ENCODE data around the gene HOXA7.
A peak's percentile ranks its signal among the peaks of the same experiment; 100 is the strongest.

HOXA7 gene

GRCh38 chr7:27138472-27138871 is 18.0 kb downstream of the HOXA7 start:
- no peak for TF ChIP-seq POLR2A (IDR thresholded peaks at IDR 0.05; ENCODE audit: extremely low read depth, insufficient read length)
- TF ChIP-seq MAX (IDR thresholded peaks at IDR 0.05; ENCODE audit: low read depth, low read length) = no peak
- TF ChIP-seq, protein P1, sequence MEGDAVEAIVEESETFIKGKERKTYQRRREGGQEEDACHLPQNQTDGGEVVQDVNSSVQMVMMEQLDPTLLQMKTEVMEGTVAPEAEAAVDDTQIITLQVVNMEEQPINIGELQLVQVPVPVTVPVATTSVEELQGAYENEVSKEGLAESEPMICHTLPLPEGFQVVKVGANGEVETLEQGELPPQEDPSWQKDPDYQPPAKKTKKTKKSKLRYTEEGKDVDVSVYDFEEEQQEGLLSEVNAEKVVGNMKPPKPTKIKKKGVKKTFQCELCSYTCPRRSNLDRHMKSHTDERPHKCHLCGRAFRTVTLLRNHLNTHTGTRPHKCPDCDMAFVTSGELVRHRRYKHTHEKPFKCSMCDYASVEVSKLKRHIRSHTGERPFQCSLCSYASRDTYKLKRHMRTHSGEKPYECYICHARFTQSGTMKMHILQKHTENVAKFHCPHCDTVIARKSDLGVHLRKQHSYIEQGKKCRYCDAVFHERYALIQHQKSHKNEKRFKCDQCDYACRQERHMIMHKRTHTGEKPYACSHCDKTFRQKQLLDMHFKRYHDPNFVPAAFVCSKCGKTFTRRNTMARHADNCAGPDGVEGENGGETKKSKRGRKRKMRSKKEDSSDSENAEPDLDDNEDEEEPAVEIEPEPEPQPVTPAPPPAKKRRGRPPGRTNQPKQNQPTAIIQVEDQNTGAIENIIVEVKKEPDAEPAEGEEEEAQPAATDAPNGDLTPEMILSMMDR (IDR thresholded peaks at IDR 0.05; ENCODE audit: low read depth, low read length) = no peak
- no peak for TF ChIP-seq MYC (IDR thresholded peaks at IDR 0.05; ENCODE audit: low read depth, low read length)
- DNase-seq (ENCODE audit: low read depth) = no peak
- no peak overlapping the region for H3K4me3 ChIP-seq (ENCODE audit: low read depth, low read length)

DNA sequence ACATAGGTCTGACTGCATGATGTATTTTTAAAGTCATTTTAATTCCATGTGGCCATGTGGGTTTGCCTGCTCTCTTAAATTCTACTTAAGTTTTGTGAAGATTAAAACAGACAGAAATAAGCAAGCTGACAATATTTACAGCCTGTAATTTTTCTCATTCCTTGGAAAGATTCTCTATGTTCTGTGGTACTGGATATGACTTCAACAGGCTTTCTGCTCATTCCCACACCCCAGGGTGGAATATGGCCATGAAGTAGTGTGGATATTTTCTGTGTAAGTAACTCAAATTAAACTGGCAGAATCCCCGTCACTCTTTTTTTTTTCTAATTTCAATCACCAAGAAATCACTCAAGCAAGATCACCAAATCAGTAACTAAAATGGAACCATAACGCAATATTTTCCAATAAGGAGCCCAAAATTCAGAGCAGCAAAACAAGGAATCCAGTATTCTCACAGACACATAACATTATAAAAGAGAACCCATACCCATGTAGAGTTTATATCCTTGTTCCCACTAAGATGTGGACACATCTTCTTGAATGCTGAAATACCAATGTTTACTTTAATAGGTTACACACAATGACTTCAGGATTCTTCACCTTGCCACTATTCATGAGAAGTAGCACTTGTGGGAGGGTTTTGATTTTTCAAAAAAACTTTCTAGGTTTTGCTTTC is 18.7 kb downstream of the HOXA7 start:
- no peak for DNase-seq (ENCODE audit: low read depth)
- peak overlapping the region; percentile 8 for H3K4me3 ChIP-seq (ENCODE audit: low read depth, low read length)
- no peak for TF ChIP-seq MYC (IDR thresholded peaks at IDR 0.05; ENCODE audit: low read depth, low read length)
- no peak for TF ChIP-seq POLR2A (IDR thresholded peaks at IDR 0.05; ENCODE audit: extremely low read depth, insufficient read length)
- TF ChIP-seq, protein P1 (IDR thresholded peaks at IDR 0.05; ENCODE audit: low read depth, low read length) = no peak
- no peak for TF ChIP-seq MAX (IDR thresholded peaks at IDR 0.05; ENCODE audit: low read depth, low read length)

DNA sequence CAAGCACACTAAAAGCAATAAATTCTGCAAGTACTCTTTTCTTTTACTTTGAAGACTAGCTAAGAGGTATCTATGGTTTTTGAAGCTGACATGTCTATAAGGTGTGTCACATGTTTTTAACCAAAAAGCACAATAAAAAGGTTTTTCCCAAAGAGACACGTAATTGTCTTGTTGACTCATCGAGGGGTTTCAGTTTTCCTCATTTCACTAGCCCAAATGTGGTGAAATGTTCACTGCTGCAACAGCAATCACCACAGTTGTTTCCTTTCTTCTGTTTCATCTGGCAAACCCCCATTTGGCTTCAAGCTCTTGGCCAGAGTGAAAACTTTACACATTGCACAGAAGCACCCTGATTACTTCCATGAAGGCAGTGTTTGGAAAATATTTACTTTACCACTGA is 22.1 kb downstream of the HOXA7 start:
- DNase-seq (ENCODE audit: low read depth) = peak; percentile 81
- TF ChIP-seq POLR2A (IDR thresholded peaks at IDR 0.05; ENCODE audit: extremely low read depth, insufficient read length) (no peak), MYC (IDR thresholded peaks at IDR 0.05; ENCODE audit: low read depth, low read length) (peak; percentile 44), MAX (IDR thresholded peaks at IDR 0.05; ENCODE audit: low read depth, low read length) (peak; percentile 61)
- TF ChIP-seq, protein P1 (IDR thresholded peaks at IDR 0.05; ENCODE audit: low read depth, low read length) = no peak
- no peak overlapping the region for H3K4me3 ChIP-seq (ENCODE audit: low read depth, low read length)

- H3K4me3 ChIP-seq (ENCODE audit: low read depth, low read length) = no peak overlapping the region
- DNase-seq (ENCODE audit: low read depth) = no peak
- TF ChIP-seq POLR2A (IDR thresholded peaks at IDR 0.05; ENCODE audit: extremely low read depth, insufficient read length) (no peak), MYC (IDR thresholded peaks at IDR 0.05; ENCODE audit: low read depth, low read length) (no peak), MAX (IDR thresholded peaks at IDR 0.05; ENCODE audit: low read depth, low read length) (no peak)
- TF ChIP-seq, protein P1 (IDR thresholded peaks at IDR 0.05; ENCODE audit: low read depth, low read length) = no peak
Observed at GRCh38 chr7:27133409-27134231, 22.9 kb downstream of the HOXA7 start.

- no peak overlapping the region for H3K4me3 ChIP-seq (ENCODE audit: low read depth, low read length)
- no peak for TF ChIP-seq POLR2A (IDR thresholded peaks at IDR 0.05; ENCODE audit: extremely low read depth, insufficient read length)
- no peak for TF ChIP-seq MAX (IDR thresholded peaks at IDR 0.05; ENCODE audit: low read depth, low read length)
- TF ChIP-seq MYC (IDR thresholded peaks at IDR 0.05; ENCODE audit: low read depth, low read length) = no peak
- no peak for DNase-seq (ENCODE audit: low read depth)
Observed at GRCh38 chr7:27132978-27133377, 23.5 kb downstream of the HOXA7 start.

DNA sequence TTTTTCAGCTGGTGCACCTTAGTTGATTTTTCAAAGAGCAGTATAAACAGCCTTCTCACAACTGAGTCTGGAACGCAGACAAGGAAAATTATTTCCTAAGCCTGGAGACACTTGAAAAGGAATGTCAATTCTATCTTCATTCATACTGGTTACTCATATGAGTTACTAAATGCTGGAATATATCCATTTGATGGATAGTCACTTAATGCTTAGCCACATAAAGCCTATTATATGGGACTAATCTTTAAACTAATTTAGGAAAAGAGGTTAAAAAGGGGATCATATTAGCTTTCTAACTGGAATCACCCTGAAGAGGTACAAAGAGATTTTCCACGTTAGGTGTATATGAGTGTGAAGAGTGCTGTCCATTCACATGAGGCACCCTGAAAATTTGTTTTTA is 24.3 kb downstream of the HOXA7 start:
- no peak for DNase-seq (ENCODE audit: low read depth)
- TF ChIP-seq, protein P1 (IDR thresholded peaks at IDR 0.05; ENCODE audit: low read depth, low read length) = no peak
- TF ChIP-seq POLR2A (IDR thresholded peaks at IDR 0.05; ENCODE audit: extremely low read depth, insufficient read length) (no peak), MAX (IDR thresholded peaks at IDR 0.05; ENCODE audit: low read depth, low read length) (no peak), MYC (IDR thresholded peaks at IDR 0.05; ENCODE audit: low read depth, low read length) (no peak)

More for the DNA sequence above, 24.3 kb downstream of the HOXA7 start:
- no peak overlapping the region for H3K4me3 ChIP-seq (ENCODE audit: low read depth, low read length)

All from NB4 (cell line).